Measurements from ENCODE around the gene ARHGAP10.

Gene ARHGAP10

GRCh38 chr4:147733716-147734344, 1.9 kb downstream of the ARHGAP10 start:
- Histone ChIP-seq H3K27me3 (ENCODE audit: control insufficient read depth in 3 of 3, insufficient read depth in 3 of 3, low read depth in 1 of 3, low read length in 3 of 3) (peaks cover 2 to 81% (median 30%) of the 10 kb centered on the region in 3 experiments), H2BK12ac (ENCODE audit: low read length) (no peak overlapping the region), H3K79me1 (ENCODE audit: low read depth, low read length) (no peaks in the 10 kb centered on the region), H4K8ac (ENCODE audit: low read depth, low read length) (no peak overlapping the region), H3K4ac (ENCODE audit: low read length) (no peak overlapping the region), H2BK120ac (ENCODE audit: low read depth, low read length) (no peak overlapping the region), H3K14ac (ENCODE audit: low read length) (no peak overlapping the region), H3K18ac (ENCODE audit: low read length) (no peak overlapping the region), H4K91ac (ENCODE audit: low read depth, low read length, poor library complexity) (no peak overlapping the region), H3K9ac (ENCODE audit: low read depth, low read length, poor library complexity) (no peak overlapping the region), H3K4me2 (ENCODE audit: insufficient read depth, low read length, poor library complexity, severe bottlenecking) (no peak overlapping the region), H2BK5ac (ENCODE audit: low read length) (no peak overlapping the region), H3K27ac (replicated peaks; ENCODE audit: low read length) (no peak overlapping the region), H2BK15ac (ENCODE audit: low read length) (no peak overlapping the region), H3K4me1 (ENCODE audit: control insufficient read depth in 2 of 2, insufficient read depth in 1 of 2, low read depth in 1 of 2, low read length in 2 of 2) (peaks cover 0 to 5% of the 10 kb centered on the region in 2 donors), H3K36me3 (replicated peaks in 1 of 2; ENCODE audit: control insufficient read depth in 2 of 2, insufficient read depth in 2 of 2, low read length in 2 of 2) (no peaks in the 10 kb centered on the region), H2AK5ac (ENCODE audit: low read depth, low read length) (no peak overlapping the region), H2AFZ (ENCODE audit: low read length) (no peak overlapping the region), H3K4me3 (ENCODE audit: low read length in 2 of 2) (no peak overlapping the region), H3K23ac (ENCODE audit: low read depth, low read length, poor library complexity) (no peak overlapping the region), H3K9me3 (replicated peaks in 1 of 2; ENCODE audit: control insufficient read depth in 2 of 2, insufficient read depth in 1 of 2, low read depth in 1 of 2, low read length in 2 of 2) (no peaks in the 10 kb centered on the region)
- DNase-seq (ENCODE audit: low spot score), result no peak
- no CpG with 5 or more reads among the region's 5 CpGs for WGBS, 2 donors (ENCODE audit: extremely low coverage in 2 of 2, insufficient read length in 2 of 2, insufficient replicate concordance in 1 of 2)

- Histone ChIP-seq H4K8ac (ENCODE audit: low read depth, low read length) (no peak overlapping the region), H3K9me3 (replicated peaks in 1 of 2; ENCODE audit: control insufficient read depth in 2 of 2, insufficient read depth in 1 of 2, low read depth in 1 of 2, low read length in 2 of 2) (no peaks in the 10 kb centered on the region), H2BK5ac (ENCODE audit: low read length) (no peak overlapping the region), H3K27ac (replicated peaks; ENCODE audit: low read length) (no peak overlapping the region), H3K36me3 (replicated peaks in 1 of 2; ENCODE audit: control insufficient read depth in 2 of 2, insufficient read depth in 2 of 2, low read length in 2 of 2) (no peaks in the 10 kb centered on the region), H2BK15ac (ENCODE audit: low read length) (no peak overlapping the region), H3K79me1 (ENCODE audit: low read depth, low read length) (no peaks in the 10 kb centered on the region), H3K4ac (ENCODE audit: low read length) (no peak overlapping the region), H4K91ac (ENCODE audit: low read depth, low read length, poor library complexity) (no peak overlapping the region), H2AK5ac (ENCODE audit: low read depth, low read length) (no peak overlapping the region), H3K4me3 (ENCODE audit: low read length in 2 of 2) (no peak overlapping the region), H3K4me2 (ENCODE audit: insufficient read depth, low read length, poor library complexity, severe bottlenecking) (no peak overlapping the region), H2BK120ac (ENCODE audit: low read depth, low read length) (no peak overlapping the region), H2AFZ (ENCODE audit: low read length) (no peak overlapping the region), H3K18ac (ENCODE audit: low read length) (no peak overlapping the region), H3K23ac (ENCODE audit: low read depth, low read length, poor library complexity) (no peak overlapping the region), H3K27me3 (ENCODE audit: control insufficient read depth in 3 of 3, insufficient read depth in 3 of 3, low read depth in 1 of 3, low read length in 3 of 3) (peaks cover 2 to 75% (median 29%) of the 10 kb centered on the region in 3 experiments), H3K9ac (ENCODE audit: low read depth, low read length, poor library complexity) (no peak overlapping the region), H3K4me1 (ENCODE audit: control insufficient read depth in 2 of 2, insufficient read depth in 1 of 2, low read depth in 1 of 2, low read length in 2 of 2) (peaks cover 0 to 5% of the 10 kb centered on the region in 2 donors), H2BK12ac (ENCODE audit: low read length) (no peak overlapping the region), H3K14ac (ENCODE audit: low read length) (no peak overlapping the region)
- no peak for DNase-seq (ENCODE audit: low spot score)
- WGBS, 2 donors (ENCODE audit: extremely low coverage in 2 of 2, insufficient read length in 2 of 2, insufficient replicate concordance in 1 of 2), result no CpG with 5 or more reads among the region's 3 CpGs
These were observed 2.6 kb downstream of the ARHGAP10 start for GRCh38 chr4:147734496-147734895.

GRCh38 chr4:147735413-147736301, 3.8 kb downstream of the ARHGAP10 start:
- no peak overlapping the region for H2BK120ac ChIP-seq (ENCODE audit: low read depth, low read length)
- H3K18ac ChIP-seq (ENCODE audit: low read length), result no peak overlapping the region
- no peak overlapping the region for H2AK5ac ChIP-seq (ENCODE audit: low read depth, low read length)
- H3K9ac ChIP-seq (ENCODE audit: low read depth, low read length, poor library complexity), result no peak overlapping the region
- H2BK5ac ChIP-seq (ENCODE audit: low read length), result no peak overlapping the region
- no peak overlapping the region for H3K4me2 ChIP-seq (ENCODE audit: insufficient read depth, low read length, poor library complexity, severe bottlenecking)
- no peak overlapping the region for H3K14ac ChIP-seq (ENCODE audit: low read length)
- no peak overlapping the region for H4K8ac ChIP-seq (ENCODE audit: low read depth, low read length)
- H4K91ac ChIP-seq (ENCODE audit: low read depth, low read length, poor library complexity), result no peak overlapping the region
- H3K4me1 ChIP-seq (ENCODE audit: control insufficient read depth in 2 of 2, insufficient read depth in 1 of 2, low read depth in 1 of 2, low read length in 2 of 2), result peaks cover 0 to 5% of the 10 kb centered on the region in 2 donors
- H3K79me1 ChIP-seq (ENCODE audit: low read depth, low read length), result no peaks in the 10 kb centered on the region
- H3K36me3 ChIP-seq (replicated peaks in 1 of 2; ENCODE audit: control insufficient read depth in 2 of 2, insufficient read depth in 2 of 2, low read length in 2 of 2), result no peaks in the 10 kb centered on the region
- no peak overlapping the region for H3K27ac ChIP-seq (replicated peaks; ENCODE audit: low read length)
- WGBS, 2 donors (ENCODE audit: extremely low coverage in 2 of 2, insufficient read length in 2 of 2, insufficient replicate concordance in 1 of 2), result no CpG with 5 or more reads among the region's 6 CpGs
- H3K4me3 ChIP-seq (ENCODE audit: low read length in 2 of 2), result no peak overlapping the region
- no peak for DNase-seq (ENCODE audit: low spot score)
- H3K4ac ChIP-seq (ENCODE audit: low read length), result no peak overlapping the region
- H3K27me3 ChIP-seq (ENCODE audit: control insufficient read depth in 3 of 3, insufficient read depth in 3 of 3, low read depth in 1 of 3, low read length in 3 of 3), result peaks cover 2 to 63% (median 29%) of the 10 kb centered on the region in 3 experiments
- H2BK12ac ChIP-seq (ENCODE audit: low read length), result no peak overlapping the region
- H2BK15ac ChIP-seq (ENCODE audit: low read length), result no peak overlapping the region
- no peak overlapping the region for H2AFZ ChIP-seq (ENCODE audit: low read length)
- H3K23ac ChIP-seq (ENCODE audit: low read depth, low read length, poor library complexity), result no peak overlapping the region
- H3K9me3 ChIP-seq (replicated peaks in 1 of 2; ENCODE audit: control insufficient read depth in 2 of 2, insufficient read depth in 1 of 2, low read depth in 1 of 2, low read length in 2 of 2), result no peaks in the 10 kb centered on the region

- Histone ChIP-seq H3K4me3 (ENCODE audit: low read length in 2 of 2) (no peak overlapping the region), H3K27ac (replicated peaks; ENCODE audit: low read length) (no peak overlapping the region)
- no CpG with 5 or more reads among the region's 3 CpGs for WGBS, 2 donors (ENCODE audit: extremely low coverage in 2 of 2, insufficient read length in 2 of 2, insufficient replicate concordance in 1 of 2)
These were observed 4.6 kb downstream of the ARHGAP10 start for GRCh38 chr4:147736458-147736857.

More at GRCh38 chr4:147736458-147736857, 4.6 kb downstream of the ARHGAP10 start:
- Histone ChIP-seq H3K14ac (ENCODE audit: low read length) (no peak overlapping the region), H3K4me1 (ENCODE audit: control insufficient read depth in 2 of 2, insufficient read depth in 1 of 2, low read depth in 1 of 2, low read length in 2 of 2) (peaks cover 0 to 5% of the 10 kb centered on the region in 2 donors), H2BK15ac (ENCODE audit: low read length) (no peak overlapping the region), H3K36me3 (replicated peaks in 1 of 2; ENCODE audit: control insufficient read depth in 2 of 2, insufficient read depth in 2 of 2, low read length in 2 of 2) (no peaks in the 10 kb centered on the region), H4K91ac (ENCODE audit: low read depth, low read length, poor library complexity) (no peak overlapping the region), H3K4ac (ENCODE audit: low read length) (no peak overlapping the region), H3K23ac (ENCODE audit: low read depth, low read length, poor library complexity) (no peak overlapping the region), H3K18ac (ENCODE audit: low read length) (no peak overlapping the region), H3K27me3 (ENCODE audit: control insufficient read depth in 3 of 3, insufficient read depth in 3 of 3, low read depth in 1 of 3, low read length in 3 of 3) (peaks cover 2 to 56% (median 24%) of the 10 kb centered on the region in 3 experiments), H2BK120ac (ENCODE audit: low read depth, low read length) (no peak overlapping the region), H2BK5ac (ENCODE audit: low read length) (no peak overlapping the region), H2AFZ (ENCODE audit: low read length) (no peak overlapping the region), H3K4me2 (ENCODE audit: insufficient read depth, low read length, poor library complexity, severe bottlenecking) (no peak overlapping the region), H2AK5ac (ENCODE audit: low read depth, low read length) (no peak overlapping the region), H2BK12ac (ENCODE audit: low read length) (no peak overlapping the region), H3K79me1 (ENCODE audit: low read depth, low read length) (no peaks in the 10 kb centered on the region), H3K9ac (ENCODE audit: low read depth, low read length, poor library complexity) (no peak overlapping the region), H3K9me3 (replicated peaks in 1 of 2; ENCODE audit: control insufficient read depth in 2 of 2, insufficient read depth in 1 of 2, low read depth in 1 of 2, low read length in 2 of 2) (no peaks in the 10 kb centered on the region), H4K8ac (ENCODE audit: low read depth, low read length) (no peak overlapping the region)
- no peak for DNase-seq (ENCODE audit: low spot score)
